ENCODE results near the gene AKAIN1. TPM values are rescaled to one million over a fixed set of nuclear protein-coding genes. Genes with fewer than 3 reads are reported as not detected.

The AKAIN1 gene
- polyA plus RNA-seq, 1 of the 3 experiments (the other 2 are of a cell fraction), result not detected

GRCh38 chr18:5145168-5145825, 51.8 kb downstream of the AKAIN1 start:
- no peak for DNase-seq
- no peak overlapping the region for H2AFZ ChIP-seq (ENCODE audit: low read depth)
- ChIA-PET CTCF (no interaction called here), POLR2A (no interaction called here)
- WGBS (ENCODE audit: low lambda C conversion rate), result 6% methylated on average over 10 of the region's 10 CpGs
- H3K4me1 ChIP-seq (ENCODE audit: control insufficient read depth in 1 of 2, insufficient read depth in 2 of 2, low read depth in 1 of 2, low read length in 1 of 2), result no peaks in the 10 kb centered on the region
- TF ChIP-seq RCOR1 (IDR thresholded peaks at IDR 0.05; ENCODE audit: low read length) (no peak), POLR2AphosphoS5 (IDR thresholded peaks at IDR 0.05; ENCODE audit: low read depth, low read length) (no peak), NFIC (IDR thresholded peaks at IDR 0.05; ENCODE audit: borderline replicate concordance) (no peak), TEAD4 (IDR thresholded peaks at IDR 0.05; ENCODE audit: borderline replicate concordance, insufficient read depth) (no peak), MXI1 (IDR thresholded peaks at IDR 0.05; ENCODE audit: low read depth, low read length) (no peak), FOXJ3 (CRISPR knock-in tag; IDR thresholded peaks at IDR 0.05) (no peak), ELF1 (IDR thresholded peaks at IDR 0.05) (no peak), CTCF (IDR thresholded peaks at IDR 0.05) (no peak), EP300 (IDR thresholded peaks at IDR 0.05; ENCODE audit: borderline replicate concordance in 1 of 2, low read depth in 1 of 2, low read length in 1 of 2) (no peak), RAD21 (IDR thresholded peaks at IDR 0.05; ENCODE audit: low read length) (no peak), TAF1 (IDR thresholded peaks at IDR 0.05; ENCODE audit: borderline replicate concordance, low read depth, low read length) (no peak), REST (IDR thresholded peaks at IDR 0.05; ENCODE audit: low read depth, low read length) (no peak), EZH2phosphoT487 (IDR thresholded peaks at IDR 0.05; ENCODE audit: borderline replicate concordance, low read depth) (no peak), SMC3 (IDR thresholded peaks at IDR 0.05; ENCODE audit: low read depth, low read length) (no peak)
- H4K20me1 ChIP-seq (ENCODE audit: insufficient read depth), result no peaks in the 10 kb centered on the region
- no peak overlapping the region for H3K27ac ChIP-seq (ENCODE audit: low read depth in 2 of 2, low read length in 1 of 2)
- no peak overlapping the region for H3K4me2 ChIP-seq
- no peaks in the 10 kb centered on the region for H3K9me3 ChIP-seq
- no peaks in the 10 kb centered on the region for H3K9me2 ChIP-seq
- no peaks in the 10 kb centered on the region for H3F3A ChIP-seq (replicated peaks; ENCODE audit: insufficient read depth)
- no peak overlapping the region for H3K4me3 ChIP-seq (ENCODE audit: low read depth in 2 of 2, low read length in 1 of 2)
- no peaks in the 10 kb centered on the region for H3K79me2 ChIP-seq (ENCODE audit: insufficient read depth)
- no peaks in the 10 kb centered on the region for H3K36me3 ChIP-seq (replicated peaks in 1 of 2; ENCODE audit: control insufficient read depth in 1 of 2, insufficient read depth in 2 of 2, low read length in 1 of 2)
- no peak overlapping the region for H3K9ac ChIP-seq
- no peaks in the 10 kb centered on the region for H3K27me3 ChIP-seq (ENCODE audit: insufficient read depth)
